GM12872 (cell line): ENCODE data around the gene GRM1.

Source experiments
- CTCF ChIP-seq: IDR thresholded peaks from 3 replicates; pipeline ENCODE4 v1.5.1; 2011; ENCODE audit warnings: low read depth, mild to moderate bottlenecking, low read length, moderate library complexity; ENCODE audit not compliant: insufficient read depth

GRM1 gene

GRCh38 chr6:146113084-146113623 is 84.3 kb downstream of the GRM1 start:
- no peak for TF ChIP-seq CTCF

- TF ChIP-seq CTCF, result no peak
Measured at GRCh38 chr6:146123616-146124015, 94.8 kb downstream of the GRM1 start.

- no peak for TF ChIP-seq CTCF
Measured at GRCh38 chr6:146127447-146128215, 98.8 kb downstream of the GRM1 start.

DNA sequence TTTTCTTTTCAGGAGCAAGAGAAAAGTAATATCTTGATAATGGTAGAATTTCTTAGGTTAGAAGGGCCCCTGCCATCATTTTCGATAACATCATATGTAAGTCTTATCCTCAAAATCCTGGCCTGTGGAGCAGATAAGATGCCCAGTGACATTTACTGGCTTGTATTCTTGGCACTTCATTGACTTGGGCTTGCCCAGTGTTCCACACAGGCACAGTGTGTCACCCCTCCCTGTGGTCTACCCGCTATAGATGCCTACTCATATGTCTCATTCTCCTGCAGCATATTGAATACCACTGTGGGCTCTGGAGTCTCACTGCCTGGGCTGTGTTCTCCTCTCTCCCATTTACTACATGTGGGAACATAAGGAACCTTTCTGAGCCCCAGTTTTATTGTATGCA is 105.0 kb downstream of the GRM1 start:
- no peak for TF ChIP-seq CTCF

DNA sequence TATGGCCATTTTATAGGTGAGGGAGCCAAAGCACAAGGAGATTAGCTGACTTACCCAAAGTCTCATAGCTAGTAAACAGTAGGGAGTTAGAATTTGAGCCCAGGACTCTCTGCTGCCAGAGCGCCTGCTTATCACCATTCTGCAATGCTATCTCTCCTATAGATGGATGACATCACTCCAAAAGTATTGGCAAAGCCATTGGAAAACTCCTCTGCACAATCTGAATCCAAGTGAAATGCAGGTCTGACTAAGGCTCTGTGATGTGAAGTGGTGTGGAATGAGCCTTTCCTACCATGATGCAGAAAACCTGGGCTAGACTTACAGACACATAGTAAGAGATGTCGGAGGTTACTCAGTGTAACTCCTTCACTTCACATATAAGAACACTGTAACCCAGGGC is 106.3 kb downstream of the GRM1 start:
- no peak for TF ChIP-seq CTCF

DNA sequence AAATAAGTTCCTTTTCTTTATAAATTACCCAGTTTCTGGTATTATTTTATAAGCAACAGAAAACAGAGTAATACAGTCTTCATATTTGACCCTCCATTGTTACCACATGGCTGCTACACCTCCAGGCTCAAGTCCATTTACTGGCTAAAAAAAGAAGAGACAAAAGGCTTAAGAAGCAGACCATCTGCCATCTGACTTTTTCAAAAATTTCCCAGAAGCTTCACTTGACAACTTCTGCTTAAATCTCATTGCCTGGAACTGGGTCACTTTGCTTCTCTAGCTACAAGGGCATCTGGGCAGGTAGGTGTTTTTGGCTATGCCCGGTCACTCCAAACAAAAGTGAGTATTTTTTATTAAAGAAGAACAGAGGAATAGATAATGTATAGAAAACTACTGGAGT is 118.0 kb downstream of the GRM1 start:
- no peak for TF ChIP-seq CTCF

DNA sequence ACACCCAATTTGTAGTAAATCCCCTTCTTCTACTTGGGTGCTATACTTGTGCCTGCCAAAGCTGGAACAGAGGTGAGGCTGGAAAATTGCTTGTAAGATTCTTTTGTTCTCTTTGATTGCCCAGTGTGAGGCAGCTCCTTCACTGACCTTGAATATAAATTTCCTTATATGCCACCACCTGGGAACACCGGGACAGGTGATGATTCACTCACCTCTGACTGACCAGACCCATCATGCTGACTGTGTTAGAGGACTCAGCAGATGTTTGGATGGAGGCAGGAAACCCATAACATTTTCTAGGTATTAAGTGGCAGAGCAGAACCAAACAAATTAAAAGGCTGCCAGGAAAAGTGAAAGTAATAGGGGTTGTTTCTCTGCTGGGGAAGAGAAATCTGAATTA is 120.9 kb downstream of the GRM1 start:
- TF ChIP-seq CTCF, result no peak
